ENCODE measurements around the gene ATP11A.

GRCh38 chr13:112721198-112722104 lies 31.6 kb downstream of the ATP11A start:
- TF ChIP-seq FOXP1 (CRISPR knock-in tag; IDR thresholded peaks at IDR 0.05) (no peak), JUN (IDR thresholded peaks at IDR 0.05; ENCODE audit: borderline replicate concordance, low read depth, low read length) (no peak), JUN (CRISPR knock-in tag; IDR thresholded peaks at IDR 0.05; ENCODE audit: borderline replicate concordance) (no peak), ZSCAN29 (IDR thresholded peaks at IDR 0.05) (no peak), CC2D1A (IDR thresholded peaks at IDR 0.05) (no peak), TSC22D4 (tag; IDR thresholded peaks at IDR 0.05) (no peak), JUNB (CRISPR knock-in tag; conservative IDR thresholded peaks at IDR 0.05) (no peak), NFIC (IDR thresholded peaks at IDR 0.05) (no peak)
- TF ChIP-seq, protein P1, sequence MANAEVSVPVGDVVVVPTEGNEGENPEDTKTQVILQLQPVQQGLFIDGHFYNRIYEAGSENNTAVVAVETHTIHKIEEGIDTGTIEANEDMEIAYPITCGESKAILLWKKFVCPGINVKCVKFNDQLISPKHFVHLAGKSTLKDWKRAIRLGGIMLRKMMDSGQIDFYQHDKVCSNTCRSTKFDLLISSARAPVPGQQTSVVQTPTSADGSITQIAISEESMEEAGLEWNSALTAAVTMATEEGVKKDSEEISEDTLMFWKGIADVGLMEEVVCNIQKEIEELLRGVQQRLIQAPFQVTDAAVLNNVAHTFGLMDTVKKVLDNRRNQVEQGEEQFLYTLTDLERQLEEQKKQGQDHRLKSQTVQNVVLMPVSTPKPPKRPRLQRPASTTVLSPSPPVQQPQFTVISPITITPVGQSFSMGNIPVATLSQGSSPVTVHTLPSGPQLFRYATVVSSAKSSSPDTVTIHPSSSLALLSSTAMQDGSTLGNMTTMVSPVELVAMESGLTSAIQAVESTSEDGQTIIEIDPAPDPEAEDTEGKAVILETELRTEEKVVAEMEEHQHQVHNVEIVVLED (CRISPR knock-in tag; IDR thresholded peaks at IDR 0.05) = no peak
- TF ChIP-seq, protein P2, sequence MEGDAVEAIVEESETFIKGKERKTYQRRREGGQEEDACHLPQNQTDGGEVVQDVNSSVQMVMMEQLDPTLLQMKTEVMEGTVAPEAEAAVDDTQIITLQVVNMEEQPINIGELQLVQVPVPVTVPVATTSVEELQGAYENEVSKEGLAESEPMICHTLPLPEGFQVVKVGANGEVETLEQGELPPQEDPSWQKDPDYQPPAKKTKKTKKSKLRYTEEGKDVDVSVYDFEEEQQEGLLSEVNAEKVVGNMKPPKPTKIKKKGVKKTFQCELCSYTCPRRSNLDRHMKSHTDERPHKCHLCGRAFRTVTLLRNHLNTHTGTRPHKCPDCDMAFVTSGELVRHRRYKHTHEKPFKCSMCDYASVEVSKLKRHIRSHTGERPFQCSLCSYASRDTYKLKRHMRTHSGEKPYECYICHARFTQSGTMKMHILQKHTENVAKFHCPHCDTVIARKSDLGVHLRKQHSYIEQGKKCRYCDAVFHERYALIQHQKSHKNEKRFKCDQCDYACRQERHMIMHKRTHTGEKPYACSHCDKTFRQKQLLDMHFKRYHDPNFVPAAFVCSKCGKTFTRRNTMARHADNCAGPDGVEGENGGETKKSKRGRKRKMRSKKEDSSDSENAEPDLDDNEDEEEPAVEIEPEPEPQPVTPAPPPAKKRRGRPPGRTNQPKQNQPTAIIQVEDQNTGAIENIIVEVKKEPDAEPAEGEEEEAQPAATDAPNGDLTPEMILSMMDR (IDR thresholded peaks at IDR 0.05 in 2 of 3, conservative IDR thresholded peaks at IDR 0.05 in 1 of 3; ENCODE audit: insufficient read depth in 2 of 3, low read depth in 1 of 3, low read length in 3 of 3) = no peak
- TF ChIP-seq, protein P3, sequence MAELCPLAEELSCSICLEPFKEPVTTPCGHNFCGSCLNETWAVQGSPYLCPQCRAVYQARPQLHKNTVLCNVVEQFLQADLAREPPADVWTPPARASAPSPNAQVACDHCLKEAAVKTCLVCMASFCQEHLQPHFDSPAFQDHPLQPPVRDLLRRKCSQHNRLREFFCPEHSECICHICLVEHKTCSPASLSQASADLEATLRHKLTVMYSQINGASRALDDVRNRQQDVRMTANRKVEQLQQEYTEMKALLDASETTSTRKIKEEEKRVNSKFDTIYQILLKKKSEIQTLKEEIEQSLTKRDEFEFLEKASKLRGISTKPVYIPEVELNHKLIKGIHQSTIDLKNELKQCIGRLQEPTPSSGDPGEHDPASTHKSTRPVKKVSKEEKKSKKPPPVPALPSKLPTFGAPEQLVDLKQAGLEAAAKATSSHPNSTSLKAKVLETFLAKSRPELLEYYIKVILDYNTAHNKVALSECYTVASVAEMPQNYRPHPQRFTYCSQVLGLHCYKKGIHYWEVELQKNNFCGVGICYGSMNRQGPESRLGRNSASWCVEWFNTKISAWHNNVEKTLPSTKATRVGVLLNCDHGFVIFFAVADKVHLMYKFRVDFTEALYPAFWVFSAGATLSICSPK (IDR thresholded peaks at IDR 0.05; ENCODE audit: borderline replicate concordance) = no peak
